ENCODE results near the gene RFC1.
"Not testable (repeated sequence)": the region's sequence is repeated elsewhere in the genome, so short reads cannot be mapped to it uniquely, and the experiment has no call there.

RFC1 gene

GRCh38 chr4:39305912-39306677, 60.1 kb downstream of the RFC1 start:
- DNase-seq, result no peak

GRCh38 chr4:39304651-39305050, 61.5 kb downstream of the RFC1 start:
- no peak for DNase-seq

DNA sequence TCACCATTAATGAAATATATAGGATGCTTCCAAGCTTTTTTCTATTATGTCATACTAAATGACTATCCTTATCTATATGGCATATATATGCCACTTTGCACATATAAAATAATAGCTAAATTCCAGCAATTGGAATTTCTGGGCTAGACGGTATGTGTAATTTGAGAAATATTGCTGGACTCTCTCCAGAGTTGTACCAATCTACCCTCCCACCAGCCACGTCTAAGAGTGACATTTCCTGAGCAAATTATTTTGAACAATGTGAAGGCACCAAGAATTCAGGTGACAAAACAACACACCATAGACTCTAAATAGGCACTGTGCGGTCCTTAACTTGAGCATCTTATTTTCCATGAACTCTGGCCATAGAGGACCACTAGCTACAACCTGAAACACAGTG, 62.3 kb downstream of the RFC1 start:
- DNase-seq, result no peak

- no peak for DNase-seq
Observed at GRCh38 chr4:39302901-39303300, 63.3 kb downstream of the RFC1 start.

DNA sequence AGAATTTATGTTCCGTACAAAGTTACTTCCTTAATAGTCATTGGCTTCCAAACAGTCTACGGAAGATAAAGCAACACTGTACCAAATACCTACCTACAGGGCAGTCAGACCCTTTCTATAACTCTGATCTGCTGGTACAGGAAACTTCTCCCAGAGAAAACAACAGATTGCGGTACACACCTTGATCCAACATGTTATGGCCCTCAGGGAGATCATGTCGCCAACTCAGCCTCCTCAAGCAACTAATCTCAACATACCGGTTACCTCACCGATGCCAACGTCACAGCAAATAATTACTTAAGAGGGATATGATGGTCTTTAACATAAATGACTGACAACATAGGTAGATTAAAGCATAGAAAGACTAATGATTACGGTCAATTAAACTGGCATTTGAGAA, 70.4 kb downstream of the RFC1 start:
- DNase-seq, result no peak

- not testable (repeated sequence) for DNase-seq
Observed at GRCh38 chr4:39292433-39292832, 73.7 kb downstream of the RFC1 start.

GRCh38 chr4:39291686-39292085, 74.5 kb downstream of the RFC1 start:
- no peak for DNase-seq

DNA sequence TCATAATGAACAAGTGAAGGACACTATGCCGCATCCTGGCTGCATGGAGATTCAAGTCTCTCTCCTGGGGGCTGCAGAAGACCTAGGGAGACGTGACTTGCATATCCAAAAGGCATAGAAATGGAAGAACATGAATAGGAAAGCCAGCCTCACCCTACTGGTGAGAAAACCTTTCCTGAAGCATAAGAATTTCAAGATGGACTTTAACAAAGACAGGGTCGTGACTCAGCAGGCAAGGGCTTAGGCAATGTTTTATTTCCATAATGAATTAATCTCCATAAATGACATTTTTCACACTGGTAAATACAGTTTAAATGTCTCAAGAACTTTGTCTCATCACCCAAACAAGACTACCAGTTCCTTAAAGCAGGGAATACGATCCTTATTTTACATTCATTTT, 78.9 kb downstream of the RFC1 start:
- no peak for DNase-seq

DNA sequence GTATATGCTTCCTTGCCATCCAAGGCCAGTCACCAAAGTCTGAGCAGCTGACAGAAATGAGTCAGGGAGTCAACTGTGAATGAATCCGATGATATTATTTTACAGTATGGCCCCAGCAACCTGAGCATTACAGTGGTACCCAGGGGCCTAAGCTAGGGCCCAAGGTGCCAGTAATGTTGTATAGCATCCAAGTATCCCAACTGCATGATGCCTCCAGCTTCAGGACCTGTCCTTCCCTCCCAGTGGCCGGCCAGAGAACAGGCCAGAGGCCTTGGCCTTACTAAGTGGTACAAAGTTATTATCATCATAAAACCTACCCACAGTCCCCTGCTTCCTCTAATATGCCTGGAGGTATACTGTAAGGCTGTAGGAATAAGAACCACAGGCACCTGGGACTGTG, 79.9 kb downstream of the RFC1 start:
- DNase-seq, result no peak

DNA sequence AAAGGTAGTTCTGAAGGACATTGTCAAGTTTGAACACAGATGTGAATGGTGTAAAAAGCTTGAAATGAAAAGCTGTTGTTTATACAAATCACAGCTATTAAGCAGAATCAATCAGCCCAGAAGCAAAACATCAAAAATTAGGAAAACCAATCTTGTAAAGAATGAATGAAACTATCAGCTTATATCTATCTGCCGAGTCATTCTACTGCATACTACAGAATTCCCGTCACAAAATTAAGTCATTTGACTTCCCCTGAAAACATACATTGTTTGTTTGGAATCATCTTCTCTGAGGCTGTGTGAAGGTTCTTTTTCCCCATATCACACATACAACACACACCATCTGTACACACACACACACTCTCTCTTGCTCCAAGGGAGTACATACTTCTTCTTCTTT, 80.3 kb downstream of the RFC1 start:
- no peak for DNase-seq

DNA sequence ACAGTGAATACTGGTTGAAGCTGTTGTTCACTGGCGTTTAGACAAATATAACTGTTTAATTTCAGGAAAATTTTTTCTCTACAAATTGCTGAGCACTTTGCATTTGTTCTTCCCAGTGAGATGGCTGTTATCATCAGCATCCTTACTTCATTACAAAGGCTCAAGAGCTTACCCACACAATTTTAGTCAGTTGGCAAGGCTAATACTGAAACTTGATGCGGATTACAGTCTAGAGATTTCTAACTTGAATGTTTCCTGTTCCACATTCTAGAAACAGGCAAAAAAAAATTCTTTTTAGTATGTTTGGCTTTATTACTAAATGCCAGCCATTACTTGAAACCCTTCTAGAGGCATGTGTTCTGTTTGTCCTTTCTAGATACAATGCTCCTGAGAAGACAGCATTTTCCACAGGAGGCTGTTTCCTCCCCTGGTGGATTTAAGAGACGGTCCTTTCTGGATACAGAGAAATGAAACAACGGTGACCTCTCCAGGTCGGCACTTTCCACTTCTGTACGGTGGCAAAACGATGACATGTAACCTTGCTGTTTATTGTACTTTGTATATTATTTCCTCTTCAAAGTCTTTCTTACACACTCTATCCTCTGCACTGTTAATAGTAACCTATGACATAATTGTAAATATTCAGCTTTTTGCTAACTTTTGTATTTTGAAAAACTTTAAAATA, 80.9 kb downstream of the RFC1 start:
- DNase-seq, result no peak

GRCh38 chr4:39280770-39281169, 85.4 kb downstream of the RFC1 start:
- no peak for DNase-seq

GRCh38 chr4:39279416-39279815, 86.7 kb downstream of the RFC1 start:
- DNase-seq, result no peak

GRCh38 chr4:39278476-39278875, 87.7 kb downstream of the RFC1 start:
- no peak for DNase-seq

- DNase-seq, result not testable (repeated sequence)
Observed at GRCh38 chr4:39277661-39278060, 88.5 kb downstream of the RFC1 start.

- DNase-seq, result no peak
Observed at GRCh38 chr4:39274503-39274902, 91.7 kb downstream of the RFC1 start.

DNA sequence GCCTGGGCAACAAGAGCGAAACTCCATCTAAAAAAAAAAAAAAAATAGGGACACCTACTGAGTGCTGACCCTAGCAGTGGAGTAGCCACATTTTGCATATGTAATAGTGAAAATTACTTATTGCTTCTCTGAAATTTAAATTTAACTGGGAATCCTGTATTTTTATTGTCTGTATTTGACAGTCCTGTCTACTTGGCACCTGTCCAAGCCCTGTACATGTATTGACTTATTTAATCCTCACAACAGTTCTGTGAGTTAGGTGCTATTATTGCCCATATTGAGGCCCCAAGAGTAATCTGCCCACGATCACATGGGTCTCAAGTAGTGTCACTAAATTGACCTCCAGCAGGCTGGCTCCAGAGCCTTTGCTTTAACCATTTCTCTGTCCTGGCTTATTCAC, 102.3 kb downstream of the RFC1 start:
- no peak for DNase-seq

DNA sequence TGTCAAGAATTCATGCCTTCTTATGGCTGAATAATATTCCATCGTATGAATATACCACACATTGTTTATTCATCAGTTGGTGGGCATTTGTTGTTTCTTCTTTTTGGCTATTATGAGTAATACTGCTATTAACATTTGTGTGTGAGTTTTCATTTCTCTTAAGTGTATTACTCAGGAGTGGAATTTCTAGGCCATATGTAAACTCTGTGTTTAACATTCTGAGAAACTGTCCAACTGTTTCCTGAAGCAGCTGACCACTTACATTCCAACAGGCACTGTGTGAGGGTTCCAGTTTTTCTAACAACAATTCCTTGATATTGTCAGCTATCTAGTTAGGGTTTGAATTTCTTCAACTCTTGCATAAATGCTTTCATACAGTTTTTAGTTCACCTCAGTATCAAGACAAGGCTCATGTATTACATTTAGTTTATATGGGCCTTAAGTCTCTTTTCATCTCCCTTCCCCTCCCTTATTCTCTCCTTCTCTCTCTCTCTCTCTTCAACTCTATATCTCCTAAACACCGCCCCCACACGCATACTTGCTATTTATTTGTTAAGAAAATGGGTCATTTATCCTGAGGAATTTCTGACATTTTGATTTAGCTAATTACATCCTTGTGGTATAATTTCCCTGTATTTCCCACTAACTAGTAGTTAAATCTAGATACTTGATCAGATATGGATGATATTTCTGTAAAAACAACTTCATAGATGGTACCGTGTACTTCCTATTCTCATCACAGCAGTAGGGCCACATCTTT, 106.4 kb downstream of the RFC1 start:
- DNase-seq, result no peak

- DNase-seq, result no peak
Observed at GRCh38 chr4:39256436-39256835, 109.7 kb downstream of the RFC1 start.

GRCh38 chr4:39255871-39256270, 110.3 kb downstream of the RFC1 start:
- no peak for DNase-seq

- DNase-seq, result no peak
Observed at GRCh38 chr4:39255266-39255665, 110.9 kb downstream of the RFC1 start.

DNA sequence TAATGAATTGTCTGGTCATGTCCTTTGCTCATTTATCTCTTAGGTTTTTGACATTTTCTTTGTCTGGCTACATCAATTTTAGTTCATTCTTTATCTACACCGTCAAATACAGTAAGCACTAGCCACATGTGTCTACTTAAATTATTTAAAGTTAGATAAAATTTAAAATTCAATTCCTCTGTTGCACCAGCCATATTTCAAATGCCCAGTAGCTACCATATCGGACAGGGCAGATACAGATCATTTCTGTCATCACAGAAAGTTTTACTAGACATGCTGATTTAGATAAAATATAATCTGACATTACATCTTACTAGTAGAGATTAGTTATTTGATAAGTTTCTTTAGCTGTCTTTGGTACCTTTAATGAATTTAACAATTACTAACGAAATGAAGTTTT, 122.7 kb downstream of the RFC1 start:
- DNase-seq, result no peak
